ENCODE data around the gene SLC24A3.

DNA sequence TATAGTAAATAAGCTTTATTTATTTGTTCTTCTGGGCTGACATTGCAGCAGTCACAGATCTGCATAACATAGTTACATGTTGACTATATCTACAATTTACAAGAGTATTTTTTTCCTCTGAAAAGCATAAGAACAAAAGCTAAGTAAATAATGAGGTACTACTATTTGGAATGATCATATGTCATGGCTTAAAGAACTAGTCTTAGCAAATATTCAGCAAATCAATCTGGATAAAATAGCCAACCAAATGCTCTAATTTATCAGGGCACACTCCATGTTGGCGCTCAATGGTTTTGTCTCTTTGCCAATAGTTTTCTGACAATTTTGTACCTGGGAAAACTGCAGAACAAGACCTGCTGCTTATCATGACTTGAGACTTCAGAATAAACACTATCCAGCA is 312.2 kb downstream of the SLC24A3 start:
- TF ChIP-seq EZH2phosphoT487 (IDR thresholded peaks at IDR 0.05; ENCODE audit: unreplicated experiment) (no peak), CREB1 (CRISPR knock-in tag; IDR thresholded peaks at IDR 0.05; ENCODE audit: low read depth) (no peak), JUNB (IDR thresholded peaks at IDR 0.05; ENCODE audit: unreplicated experiment) (no peak), ZNF331 (CRISPR knock-in tag; IDR thresholded peaks at IDR 0.05; ENCODE audit: low read depth) (no peak), POLR2AphosphoS5 (IDR thresholded peaks at IDR 0.05; ENCODE audit: low read depth) (no peak), EZH2 (IDR thresholded peaks at IDR 0.05; ENCODE audit: low read depth, unreplicated experiment) (no peak), ZNF114 (CRISPR knock-in tag; IDR thresholded peaks at IDR 0.05) (no peak), NANOG (IDR thresholded peaks at IDR 0.05; ENCODE audit: borderline replicate concordance) (no peak), STAT1 (IDR thresholded peaks at IDR 0.05; ENCODE audit: unreplicated experiment) (no peak)
- TF ChIP-seq, protein P1, sequence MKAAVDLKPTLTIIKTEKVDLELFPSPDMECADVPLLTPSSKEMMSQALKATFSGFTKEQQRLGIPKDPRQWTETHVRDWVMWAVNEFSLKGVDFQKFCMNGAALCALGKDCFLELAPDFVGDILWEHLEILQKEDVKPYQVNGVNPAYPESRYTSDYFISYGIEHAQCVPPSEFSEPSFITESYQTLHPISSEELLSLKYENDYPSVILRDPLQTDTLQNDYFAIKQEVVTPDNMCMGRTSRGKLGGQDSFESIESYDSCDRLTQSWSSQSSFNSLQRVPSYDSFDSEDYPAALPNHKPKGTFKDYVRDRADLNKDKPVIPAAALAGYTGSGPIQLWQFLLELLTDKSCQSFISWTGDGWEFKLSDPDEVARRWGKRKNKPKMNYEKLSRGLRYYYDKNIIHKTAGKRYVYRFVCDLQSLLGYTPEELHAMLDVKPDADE (IDR thresholded peaks at IDR 0.05): no peak
- TF ChIP-seq, protein P2, sequence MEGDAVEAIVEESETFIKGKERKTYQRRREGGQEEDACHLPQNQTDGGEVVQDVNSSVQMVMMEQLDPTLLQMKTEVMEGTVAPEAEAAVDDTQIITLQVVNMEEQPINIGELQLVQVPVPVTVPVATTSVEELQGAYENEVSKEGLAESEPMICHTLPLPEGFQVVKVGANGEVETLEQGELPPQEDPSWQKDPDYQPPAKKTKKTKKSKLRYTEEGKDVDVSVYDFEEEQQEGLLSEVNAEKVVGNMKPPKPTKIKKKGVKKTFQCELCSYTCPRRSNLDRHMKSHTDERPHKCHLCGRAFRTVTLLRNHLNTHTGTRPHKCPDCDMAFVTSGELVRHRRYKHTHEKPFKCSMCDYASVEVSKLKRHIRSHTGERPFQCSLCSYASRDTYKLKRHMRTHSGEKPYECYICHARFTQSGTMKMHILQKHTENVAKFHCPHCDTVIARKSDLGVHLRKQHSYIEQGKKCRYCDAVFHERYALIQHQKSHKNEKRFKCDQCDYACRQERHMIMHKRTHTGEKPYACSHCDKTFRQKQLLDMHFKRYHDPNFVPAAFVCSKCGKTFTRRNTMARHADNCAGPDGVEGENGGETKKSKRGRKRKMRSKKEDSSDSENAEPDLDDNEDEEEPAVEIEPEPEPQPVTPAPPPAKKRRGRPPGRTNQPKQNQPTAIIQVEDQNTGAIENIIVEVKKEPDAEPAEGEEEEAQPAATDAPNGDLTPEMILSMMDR (conservative IDR thresholded peaks at IDR 0.05; ENCODE audit: low read depth in 2 of 2): no peak
- TF ChIP-seq, protein P3, sequence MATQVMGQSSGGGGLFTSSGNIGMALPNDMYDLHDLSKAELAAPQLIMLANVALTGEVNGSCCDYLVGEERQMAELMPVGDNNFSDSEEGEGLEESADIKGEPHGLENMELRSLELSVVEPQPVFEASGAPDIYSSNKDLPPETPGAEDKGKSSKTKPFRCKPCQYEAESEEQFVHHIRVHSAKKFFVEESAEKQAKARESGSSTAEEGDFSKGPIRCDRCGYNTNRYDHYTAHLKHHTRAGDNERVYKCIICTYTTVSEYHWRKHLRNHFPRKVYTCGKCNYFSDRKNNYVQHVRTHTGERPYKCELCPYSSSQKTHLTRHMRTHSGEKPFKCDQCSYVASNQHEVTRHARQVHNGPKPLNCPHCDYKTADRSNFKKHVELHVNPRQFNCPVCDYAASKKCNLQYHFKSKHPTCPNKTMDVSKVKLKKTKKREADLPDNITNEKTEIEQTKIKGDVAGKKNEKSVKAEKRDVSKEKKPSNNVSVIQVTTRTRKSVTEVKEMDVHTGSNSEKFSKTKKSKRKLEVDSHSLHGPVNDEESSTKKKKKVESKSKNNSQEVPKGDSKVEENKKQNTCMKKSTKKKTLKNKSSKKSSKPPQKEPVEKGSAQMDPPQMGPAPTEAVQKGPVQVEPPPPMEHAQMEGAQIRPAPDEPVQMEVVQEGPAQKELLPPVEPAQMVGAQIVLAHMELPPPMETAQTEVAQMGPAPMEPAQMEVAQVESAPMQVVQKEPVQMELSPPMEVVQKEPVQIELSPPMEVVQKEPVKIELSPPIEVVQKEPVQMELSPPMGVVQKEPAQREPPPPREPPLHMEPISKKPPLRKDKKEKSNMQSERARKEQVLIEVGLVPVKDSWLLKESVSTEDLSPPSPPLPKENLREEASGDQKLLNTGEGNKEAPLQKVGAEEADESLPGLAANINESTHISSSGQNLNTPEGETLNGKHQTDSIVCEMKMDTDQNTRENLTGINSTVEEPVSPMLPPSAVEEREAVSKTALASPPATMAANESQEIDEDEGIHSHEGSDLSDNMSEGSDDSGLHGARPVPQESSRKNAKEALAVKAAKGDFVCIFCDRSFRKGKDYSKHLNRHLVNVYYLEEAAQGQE (IDR thresholded peaks at IDR 0.05; ENCODE audit: unreplicated experiment): no peak
- TF ChIP-seq, protein P4, sequence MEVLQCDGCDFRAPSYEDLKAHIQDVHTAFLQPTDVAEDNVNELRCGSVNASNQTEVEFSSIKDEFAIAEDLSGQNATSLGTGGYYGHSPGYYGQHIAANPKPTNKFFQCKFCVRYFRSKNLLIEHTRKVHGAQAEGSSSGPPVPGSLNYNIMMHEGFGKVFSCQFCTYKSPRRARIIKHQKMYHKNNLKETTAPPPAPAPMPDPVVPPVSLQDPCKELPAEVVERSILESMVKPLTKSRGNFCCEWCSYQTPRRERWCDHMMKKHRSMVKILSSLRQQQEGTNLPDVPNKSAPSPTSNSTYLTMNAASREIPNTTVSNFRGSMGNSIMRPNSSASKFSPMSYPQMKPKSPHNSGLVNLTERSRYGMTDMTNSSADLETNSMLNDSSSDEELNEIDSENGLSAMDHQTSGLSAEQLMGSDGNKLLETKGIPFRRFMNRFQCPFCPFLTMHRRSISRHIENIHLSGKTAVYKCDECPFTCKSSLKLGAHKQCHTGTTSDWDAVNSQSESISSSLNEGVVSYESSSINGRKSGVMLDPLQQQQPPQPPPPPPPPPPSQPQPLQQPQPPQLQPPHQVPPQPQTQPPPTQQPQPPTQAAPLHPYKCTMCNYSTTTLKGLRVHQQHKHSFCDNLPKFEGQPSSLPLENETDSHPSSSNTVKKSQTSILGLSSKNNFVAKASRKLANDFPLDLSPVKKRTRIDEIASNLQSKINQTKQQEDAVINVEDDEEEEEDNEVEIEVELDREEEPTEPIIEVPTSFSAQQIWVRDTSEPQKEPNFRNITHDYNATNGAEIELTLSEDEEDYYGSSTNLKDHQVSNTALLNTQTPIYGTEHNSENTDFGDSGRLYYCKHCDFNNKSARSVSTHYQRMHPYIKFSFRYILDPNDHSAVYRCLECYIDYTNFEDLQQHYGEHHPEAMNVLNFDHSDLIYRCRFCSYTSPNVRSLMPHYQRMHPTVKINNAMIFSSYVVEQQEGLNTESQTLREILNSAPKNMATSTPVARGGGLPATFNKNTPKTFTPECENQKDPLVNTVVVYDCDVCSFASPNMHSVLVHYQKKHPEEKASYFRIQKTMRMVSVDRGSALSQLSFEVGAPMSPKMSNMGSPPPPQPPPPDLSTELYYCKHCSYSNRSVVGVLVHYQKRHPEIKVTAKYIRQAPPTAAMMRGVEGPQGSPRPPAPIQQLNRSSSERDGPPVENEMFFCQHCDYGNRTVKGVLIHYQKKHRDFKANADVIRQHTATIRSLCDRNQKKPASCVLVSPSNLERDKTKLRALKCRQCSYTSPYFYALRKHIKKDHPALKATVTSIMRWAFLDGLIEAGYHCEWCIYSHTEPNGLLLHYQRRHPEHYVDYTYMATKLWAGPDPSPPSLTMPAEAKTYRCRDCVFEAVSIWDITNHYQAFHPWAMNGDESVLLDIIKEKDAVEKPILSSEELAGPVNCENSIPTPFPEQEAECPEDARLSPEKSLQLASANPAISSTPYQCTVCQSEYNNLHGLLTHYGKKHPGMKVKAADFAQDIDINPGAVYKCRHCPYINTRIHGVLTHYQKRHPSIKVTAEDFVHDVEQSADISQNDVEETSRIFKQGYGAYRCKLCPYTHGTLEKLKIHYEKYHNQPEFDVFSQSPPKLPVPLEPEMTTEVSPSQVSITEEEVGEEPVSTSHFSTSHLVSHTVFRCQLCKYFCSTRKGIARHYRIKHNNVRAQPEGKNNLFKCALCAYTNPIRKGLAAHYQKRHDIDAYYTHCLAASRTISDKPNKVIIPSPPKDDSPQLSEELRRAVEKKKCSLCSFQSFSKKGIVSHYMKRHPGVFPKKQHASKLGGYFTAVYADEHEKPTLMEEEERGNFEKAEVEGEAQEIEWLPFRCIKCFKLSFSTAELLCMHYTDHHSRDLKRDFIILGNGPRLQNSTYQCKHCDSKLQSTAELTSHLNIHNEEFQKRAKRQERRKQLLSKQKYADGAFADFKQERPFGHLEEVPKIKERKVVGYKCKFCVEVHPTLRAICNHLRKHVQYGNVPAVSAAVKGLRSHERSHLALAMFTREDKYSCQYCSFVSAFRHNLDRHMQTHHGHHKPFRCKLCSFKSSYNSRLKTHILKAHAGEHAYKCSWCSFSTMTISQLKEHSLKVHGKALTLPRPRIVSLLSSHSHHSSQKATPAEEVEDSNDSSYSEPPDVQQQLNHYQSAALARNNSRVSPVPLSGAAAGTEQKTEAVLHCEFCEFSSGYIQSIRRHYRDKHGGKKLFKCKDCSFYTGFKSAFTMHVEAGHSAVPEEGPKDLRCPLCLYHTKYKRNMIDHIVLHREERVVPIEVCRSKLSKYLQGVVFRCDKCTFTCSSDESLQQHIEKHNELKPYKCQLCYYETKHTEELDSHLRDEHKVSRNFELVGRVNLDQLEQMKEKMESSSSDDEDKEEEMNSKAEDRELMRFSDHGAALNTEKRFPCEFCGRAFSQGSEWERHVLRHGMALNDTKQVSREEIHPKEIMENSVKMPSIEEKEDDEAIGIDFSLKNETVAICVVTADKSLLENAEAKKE (CRISPR knock-in tag; IDR thresholded peaks at IDR 0.05): no peak
